CD4-positive, alpha-beta T cell treated with Interferon gamma for 1 hour (primary cell): ENCODE data around the gene AGBL1.

Experiments used
- DNase-seq: peaks from one replicate; pipeline ENCODE4 v3.0.0-alpha.2; 2020

Gene AGBL1

DNA sequence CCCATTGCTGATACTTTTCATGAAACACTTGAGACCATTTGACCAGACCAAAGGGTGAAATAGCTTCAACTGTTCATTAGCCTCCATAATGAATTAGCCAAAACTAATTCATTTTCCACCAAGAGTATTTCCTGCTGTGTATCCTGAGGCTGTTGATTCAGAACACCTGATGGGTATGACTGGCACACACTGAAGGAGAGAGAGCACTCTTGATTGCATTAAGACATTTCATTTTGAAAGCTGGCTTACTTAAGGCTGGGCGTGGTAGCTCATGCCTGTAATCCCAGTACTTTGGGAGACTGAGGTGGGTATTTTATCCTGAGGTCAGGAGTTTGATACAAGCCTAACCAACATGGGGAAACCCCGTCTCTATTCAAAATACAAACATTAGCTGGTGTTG is 175.6 kb downstream of the AGBL1 start:
- DNase-seq = no peak

DNA sequence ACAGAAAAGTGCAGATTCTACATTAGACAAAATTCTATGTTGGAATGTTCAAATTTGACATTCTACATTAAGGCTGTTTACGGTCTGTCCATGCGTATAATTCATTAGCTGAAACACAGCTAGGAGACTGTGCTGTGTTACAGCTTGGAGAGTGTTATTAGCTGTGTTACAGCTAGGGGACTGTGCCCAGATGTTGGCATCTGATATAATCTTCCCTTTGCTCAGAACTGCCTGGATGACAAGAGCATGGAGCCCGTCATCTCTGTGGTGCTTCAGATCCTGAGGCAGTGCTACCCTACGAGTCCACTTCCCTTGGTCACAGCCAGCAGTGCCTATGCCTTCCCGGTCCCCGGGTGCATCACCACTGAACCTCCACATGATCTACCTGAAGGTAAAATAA is 177.0 kb downstream of the AGBL1 start:
- no peak for DNase-seq

DNA sequence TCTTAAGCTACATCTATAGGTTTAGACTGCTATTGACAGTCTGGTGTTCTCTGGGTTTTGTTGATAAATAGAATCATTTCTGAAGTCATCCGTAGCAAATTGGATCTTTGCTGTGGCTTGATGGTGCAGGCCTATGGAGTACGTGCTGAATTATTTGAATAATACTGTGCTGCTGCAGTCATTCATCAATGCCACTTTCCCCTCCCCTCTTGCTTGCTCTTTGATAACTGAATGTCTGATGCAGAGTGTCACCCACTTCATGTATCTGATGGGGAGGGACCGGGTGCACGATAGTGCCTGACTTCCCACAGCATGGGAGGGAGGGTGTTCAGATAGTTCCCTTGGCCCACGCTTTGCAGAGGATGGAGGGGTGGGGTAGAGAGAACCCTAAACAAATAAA is 179.9 kb downstream of the AGBL1 start:
- no peak for DNase-seq

DNA sequence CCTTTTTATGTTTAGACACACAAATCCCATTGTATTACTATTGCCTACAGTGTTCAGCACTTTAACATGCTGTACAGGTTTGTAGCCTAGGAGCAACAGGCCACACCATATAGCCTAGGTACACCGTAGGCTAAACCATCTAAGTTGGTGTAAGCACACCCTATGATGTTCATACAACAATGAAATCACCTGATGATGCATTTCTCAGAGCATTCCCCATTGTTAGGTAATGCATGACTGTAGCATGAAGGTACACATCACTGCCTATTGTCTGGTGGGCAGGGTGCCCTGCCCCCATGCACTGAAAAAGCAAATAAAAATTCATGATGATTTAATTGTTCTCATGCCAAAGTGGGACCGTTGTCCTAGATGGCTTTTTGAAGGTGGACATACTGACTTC is 183.6 kb downstream of the AGBL1 start:
- no peak for DNase-seq

DNA sequence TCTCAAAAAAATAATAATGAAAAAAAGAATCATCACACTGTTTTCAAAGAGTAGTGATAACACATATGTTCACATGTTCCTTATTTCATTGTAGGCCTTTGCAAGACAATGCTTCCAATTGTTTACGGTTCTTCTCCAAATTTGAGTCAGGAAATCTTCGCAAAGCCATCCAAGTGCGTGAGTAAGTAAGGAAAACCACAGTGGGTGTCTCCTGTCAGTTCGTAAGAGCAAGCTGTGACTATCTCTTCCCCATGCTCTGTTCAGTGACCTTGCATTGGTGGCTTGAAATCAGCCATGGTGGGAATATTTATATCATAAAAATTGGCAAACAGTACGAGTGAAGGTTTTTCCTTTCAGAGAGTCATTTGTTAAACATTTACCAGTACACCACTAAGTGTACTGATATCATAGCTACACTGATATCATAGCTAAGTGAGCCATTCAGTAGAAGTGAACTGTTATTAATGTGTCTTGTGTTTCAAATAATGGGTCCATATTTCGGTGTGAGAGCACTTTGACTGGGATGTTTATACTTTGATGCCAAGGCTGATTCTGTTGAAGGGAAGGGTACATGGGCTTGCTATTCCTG is 187.3 kb downstream of the AGBL1 start:
- no peak for DNase-seq

DNA sequence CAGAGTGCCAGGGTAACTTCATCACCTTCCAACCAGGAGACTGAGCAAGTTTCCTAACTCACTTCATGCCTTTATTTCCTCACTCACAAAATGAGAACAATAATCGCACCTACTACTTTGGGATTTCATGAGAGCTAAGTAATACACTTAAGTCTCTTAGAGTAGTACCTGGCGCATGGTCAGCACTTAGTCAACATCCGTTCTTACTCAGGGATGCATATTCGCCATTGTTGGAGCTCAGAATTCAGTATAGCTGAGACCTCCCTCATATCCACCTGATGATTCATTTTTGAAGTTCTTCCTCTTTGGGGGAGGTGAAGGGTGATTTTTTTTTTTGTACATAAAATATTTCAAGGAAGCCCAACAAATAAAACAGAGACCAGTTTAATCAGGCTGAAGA is 188.2 kb downstream of the AGBL1 start:
- no peak for DNase-seq

DNA sequence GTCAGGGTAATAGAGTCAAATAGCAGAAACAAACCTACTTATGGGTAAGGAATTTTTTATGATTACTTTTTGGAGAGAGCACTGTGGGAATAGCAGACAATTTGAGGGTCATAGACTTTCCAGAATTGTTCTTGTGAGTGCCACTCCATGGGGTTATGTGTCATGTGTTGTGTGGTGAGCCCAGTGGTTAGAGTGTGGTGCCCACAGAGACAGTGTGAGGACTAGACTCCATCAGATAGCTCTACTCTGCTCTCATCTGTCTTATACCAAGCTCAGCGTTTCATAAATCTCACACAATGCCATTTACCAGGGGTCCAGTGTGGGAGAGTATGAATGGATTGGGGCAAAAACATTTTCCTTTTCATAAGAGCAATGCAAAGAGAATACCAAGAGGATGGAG is 188.9 kb downstream of the AGBL1 start:
- DNase-seq = no peak

DNA sequence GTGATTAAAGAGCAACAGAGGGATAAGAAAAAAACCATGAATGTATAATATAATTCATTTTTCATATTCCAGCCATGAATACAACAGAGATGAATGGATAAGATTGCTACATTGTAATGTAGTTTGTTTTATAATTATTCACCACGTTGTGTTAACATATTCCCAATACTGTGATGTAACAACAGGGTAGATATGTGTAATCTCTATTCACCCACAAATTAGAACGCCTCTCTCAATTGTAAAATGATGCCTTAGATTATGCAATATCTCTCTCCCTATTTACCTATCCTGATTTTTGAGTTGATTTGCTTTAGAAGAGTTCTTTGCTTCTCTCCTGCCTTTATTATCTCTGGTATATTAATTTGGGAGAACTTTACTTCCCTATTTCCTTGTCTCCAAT is 193.6 kb downstream of the AGBL1 start:
- no peak for DNase-seq

DNA sequence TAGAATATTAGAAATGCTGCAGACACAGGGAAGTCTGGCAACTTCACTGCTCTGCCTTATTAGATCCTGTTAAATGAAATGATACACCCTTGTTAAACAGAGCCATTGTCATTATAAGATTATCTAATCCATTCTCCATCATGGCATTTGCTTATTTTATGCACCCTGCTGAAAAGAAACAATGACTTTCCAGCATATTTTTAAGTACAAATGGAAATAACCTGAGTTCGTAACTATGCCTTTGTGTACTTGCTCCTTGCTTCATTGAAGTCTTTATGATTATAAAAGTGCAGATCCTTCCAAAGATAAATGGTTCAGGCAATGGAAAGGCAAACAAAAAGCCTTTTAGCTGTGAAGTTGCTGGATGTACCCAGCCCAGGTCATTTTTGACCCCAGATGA is 195.7 kb downstream of the AGBL1 start:
- no peak for DNase-seq

DNA sequence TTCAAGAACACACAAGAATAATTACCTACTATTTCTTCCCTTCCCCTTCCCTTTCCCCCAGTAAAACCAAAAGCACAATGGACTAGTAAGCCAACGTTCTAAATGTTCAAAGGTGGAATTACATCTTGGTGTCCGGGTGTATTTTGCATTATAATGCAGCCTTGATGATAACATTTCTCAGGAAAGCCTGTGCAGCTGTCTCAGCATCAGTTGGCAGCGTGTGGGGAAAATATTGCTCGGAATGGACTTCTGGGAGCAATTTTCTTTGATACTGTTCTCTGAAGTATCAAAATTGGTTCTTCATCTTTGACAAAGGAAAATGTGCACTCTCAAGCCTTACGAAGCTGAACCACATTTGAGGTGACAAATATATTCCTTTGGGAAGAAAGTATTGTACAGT is 198.9 kb downstream of the AGBL1 start:
- no peak for DNase-seq

DNA sequence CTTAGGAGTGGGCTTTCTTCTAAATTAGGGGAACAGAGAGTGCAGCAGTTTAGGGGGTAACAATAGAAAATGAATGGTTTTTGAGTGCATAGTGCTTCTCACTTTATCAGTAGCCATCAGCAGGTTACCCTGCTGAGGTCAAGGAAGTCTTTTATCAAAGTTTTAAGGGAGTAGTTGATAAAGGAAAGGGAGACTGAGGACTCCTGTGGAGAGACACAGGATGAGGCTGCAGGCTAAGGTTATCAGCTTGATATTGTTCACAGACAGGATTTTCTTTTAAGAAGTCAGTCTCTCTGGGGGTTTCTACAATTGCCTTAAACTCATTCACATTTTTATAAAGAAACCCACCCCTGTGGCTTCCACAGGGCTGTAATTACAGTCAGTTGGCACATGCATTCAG is 205.0 kb downstream of the AGBL1 start:
- DNase-seq = no peak

DNA sequence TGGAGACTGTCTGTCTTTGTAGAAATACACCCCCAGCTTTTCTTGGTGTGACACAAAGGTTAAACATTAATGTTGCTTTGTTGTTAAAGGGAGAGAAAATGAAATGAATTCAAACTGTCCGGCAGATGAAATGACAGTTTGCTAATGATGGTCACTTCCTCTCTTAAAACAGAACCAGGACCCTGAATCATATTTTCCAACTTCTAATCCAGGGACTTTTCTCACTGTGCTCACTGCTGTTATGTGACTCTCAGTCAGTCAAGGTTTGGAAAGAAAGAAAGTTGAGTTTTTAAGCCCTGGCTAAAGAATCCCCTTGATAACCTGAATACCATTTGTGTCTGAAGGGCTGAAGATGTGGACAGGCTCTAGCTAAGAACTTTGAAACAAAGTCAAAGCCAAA is 215.8 kb downstream of the AGBL1 start:
- DNase-seq = no peak

DNA sequence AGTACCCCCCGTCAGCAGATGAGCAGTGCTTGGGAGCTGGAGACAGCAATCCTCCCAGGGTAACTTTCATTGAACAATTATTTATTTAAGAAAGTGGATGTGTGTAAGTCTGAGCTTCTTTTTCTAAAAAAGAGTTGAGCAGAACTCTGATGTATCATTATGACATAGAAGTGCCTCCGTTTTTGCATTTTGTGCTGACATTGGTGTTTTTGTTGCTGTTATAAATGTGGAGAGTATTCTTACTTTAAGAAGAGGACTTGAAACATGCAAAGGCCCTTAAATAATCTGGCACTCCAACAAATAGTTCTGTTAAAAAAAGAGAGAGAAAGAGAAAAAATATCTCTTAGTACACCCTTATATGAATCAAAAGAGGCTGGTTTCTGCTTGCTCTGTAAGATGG is 217.1 kb downstream of the AGBL1 start:
- no peak for DNase-seq

DNA sequence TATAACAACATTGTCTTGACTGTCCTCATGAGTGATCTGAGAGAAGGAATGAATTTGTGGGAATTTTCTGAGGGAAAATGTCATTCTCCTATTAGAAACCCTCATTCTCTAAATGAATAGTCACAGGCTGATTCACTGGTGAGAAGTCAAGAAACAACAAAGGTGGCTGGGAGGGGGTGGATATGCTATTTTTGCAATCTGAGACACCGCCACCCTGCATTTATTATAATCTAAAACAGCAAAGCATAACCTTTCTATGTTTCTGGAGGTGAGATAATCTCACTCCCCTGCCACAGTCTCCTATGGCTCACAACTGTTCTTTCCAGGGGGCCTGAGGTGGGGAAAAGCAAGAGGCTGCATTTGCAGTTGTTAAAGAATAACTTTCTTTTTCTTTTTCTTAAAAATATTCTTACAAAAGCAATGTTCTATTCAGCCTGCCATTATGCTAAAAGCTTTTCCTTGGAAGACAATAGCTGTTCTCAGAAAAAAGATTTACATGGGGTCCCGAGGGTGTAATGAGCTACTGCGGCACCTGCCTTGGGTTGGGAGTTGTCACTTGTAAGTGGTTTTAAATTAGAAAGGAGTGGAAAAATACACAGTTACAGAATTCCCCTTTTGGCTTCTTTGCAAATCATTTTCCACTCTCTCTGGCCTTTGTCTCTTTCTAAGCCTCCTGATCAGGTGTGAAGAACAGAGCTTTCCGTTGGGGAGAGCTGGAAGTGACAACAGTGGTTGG is 220.9 kb downstream of the AGBL1 start:
- no peak for DNase-seq

DNA sequence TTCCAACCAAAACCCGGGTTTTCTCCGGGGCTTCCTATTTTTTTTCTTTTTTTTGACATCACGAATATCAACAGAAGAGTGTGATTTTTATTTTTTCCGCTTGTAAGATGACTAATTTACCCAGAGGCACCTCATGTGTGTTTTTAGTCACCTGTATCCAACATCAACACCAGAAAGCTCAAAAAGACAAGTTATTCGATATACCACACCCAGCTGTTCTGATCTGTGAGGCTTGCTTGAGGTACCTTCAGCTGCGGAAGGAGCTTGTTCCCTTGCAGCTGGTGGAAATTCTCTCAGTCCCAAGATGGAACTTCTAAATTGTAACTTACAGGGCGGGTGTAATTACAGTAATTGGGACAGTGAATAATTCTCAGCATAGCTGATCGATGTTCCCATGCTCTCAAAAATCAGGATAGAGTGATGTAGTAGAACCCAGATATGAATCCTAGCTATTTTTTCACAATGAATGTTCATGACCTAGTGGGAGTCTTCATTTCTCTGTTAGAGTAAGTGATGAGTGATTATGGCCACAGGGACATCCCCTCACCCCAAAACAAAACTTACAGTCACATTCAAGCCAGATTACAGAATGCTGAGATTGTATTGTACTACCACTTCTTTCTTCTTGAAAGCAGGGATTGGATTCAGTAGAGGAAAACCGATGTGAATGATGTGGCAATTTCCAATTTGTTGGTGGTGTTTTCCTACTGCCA is 232.1 kb downstream of the AGBL1 start:
- no peak for DNase-seq

DNA sequence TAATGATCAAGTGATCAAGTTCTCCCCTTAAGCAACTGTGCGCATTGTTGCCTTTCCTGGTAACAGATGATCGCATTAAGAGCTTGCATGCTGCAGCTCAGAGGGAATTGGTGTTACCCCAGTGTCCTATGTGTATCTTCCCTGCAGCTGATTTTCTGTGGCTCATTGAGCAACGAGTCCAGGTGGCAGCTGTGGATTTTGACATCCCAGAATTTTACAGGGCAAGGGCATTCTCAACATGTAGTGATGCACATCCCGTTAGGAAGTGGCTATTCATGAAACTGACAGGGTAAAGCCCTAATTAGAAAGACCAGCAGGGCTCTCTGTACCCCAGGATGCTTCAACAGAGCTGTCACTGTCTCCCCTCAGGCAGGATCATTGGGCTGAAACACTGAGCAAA is 232.8 kb downstream of the AGBL1 start:
- DNase-seq = no peak

DNA sequence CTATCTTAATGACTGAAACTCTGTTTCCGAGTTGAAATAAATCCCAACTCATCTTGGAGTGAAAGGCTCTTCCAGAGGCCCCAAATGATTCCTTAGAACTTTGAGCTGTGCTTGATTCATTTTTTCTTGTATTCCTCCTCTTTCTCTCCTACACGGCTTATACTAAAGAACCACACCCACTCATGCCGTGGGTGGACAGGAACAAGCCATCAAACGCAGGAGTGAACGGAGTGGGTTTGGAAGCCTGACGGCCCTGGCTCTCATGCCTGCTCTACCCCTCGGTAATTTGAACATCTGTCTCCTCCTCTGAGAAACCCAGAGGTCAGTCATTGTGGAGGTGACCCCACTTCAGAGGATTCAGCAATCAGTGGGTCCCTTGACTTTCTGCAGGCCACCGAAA is 236.5 kb downstream of the AGBL1 start:
- DNase-seq = no peak

DNA sequence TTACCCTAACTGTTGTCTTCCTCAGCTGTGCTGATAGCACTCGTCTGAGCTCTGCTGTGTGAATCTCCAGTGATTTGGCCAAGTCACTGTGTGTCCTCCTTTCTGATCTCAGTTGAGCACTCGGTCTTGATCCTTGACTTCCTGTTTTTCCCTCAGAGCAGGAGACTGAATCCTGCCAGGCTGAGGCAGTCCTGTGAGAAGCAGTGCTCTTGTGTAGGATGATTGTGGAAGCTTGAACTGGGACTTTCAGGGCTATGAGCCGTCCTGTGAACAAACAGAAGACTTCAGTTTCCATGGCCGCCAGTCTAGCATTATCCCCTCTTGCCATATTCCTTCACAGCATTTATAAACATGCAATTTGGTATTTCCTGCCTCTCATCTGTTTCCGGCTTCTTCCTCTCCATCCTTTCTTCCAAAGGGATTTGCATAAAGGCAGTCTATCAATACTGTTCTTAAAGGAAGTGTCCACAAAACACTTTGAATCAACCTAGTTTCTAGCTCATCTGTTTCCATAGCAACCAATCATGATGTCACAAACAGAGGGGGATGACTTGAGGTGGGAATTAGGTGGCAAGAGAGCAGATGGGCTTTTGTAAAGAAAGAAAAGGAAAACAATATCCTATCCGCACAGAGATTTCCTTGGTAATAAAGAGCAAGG is 237.2 kb downstream of the AGBL1 start:
- DNase-seq = no peak

DNA sequence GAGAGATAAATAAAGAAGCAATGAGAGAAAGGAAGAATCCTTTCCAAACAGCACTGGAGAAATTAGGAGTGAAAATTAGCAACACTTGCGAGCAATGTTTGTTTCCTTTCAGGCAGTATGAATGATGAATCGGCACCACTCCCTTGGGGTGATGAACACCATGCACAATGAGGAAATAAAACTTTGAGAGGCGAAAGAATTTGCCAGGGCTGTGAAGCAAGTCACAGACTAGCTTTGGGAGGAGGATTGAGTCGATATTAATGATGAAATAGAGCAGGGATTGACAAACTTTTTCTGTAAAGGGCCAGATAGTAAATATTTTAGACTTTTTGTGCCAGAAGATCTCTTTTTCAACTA is 237.7 kb downstream of the AGBL1 start:
- no peak for DNase-seq

DNA sequence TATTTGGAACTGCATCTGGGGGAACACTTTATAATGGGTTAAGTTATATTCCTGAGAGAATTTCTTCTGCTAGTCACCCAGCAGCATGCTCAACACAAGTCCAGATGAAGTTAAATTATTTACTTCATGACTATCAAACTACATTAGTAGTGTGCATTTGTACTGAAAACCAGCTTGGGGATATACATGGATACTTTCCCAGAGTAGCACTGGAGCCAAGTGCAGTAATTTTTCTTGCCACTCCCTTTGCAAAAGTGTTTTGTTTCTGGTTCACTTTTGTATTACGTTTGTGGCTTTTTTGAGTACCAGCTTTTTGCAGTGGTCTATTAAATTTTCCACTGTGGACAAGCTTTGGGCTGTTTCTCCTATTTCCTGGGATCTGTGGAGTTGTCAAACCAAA is 243.0 kb downstream of the AGBL1 start:
- DNase-seq = no peak

DNA sequence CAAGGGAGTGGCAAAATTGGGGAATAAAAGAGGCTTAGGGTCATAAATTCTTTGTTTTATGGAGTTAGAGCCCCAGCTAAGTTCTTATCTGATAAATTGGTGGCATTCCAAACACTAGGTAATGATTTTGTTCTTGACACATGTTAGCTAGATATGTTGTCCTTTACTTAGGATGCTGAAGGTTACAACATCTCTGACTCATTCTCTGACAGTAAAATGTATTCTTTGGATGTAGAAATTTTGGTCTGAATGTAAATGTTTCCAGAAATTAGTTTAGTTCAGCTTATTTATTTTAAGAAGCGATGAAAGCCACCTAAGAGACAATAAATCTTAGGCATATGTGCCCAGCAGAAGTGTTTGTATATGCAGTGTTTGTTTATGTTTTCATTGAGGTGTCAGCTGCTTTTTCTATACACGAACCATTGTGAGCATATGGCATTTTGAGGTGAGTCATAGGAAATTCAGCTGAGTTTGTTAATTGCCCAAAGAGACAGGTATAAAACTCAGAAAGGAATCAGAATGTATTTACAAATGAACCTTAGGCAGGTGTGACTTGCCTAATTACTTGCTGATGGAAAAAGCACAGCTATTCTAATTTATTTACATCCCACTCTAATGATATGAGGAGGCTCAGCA is 247.7 kb downstream of the AGBL1 start:
- DNase-seq = no peak

DNA sequence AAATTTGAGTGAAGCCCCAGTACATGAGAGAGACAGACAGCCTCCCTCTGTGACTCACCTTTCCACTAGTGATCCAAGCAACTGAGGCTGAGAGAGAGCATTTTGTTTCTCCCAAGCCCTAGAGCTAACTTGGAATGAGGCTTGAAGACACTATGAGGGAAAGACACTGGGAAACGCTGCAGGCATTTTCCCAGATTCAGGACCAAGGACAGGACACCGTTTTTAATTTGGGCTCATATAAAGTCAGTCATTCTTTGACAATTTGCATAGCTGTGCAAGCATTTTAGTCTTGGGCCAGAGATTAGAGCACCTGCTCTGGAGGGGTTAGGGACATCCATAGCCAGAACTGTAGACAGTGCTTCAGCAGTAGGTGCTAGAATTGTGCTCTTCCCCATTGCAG is 249.0 kb downstream of the AGBL1 start:
- no peak for DNase-seq

DNA sequence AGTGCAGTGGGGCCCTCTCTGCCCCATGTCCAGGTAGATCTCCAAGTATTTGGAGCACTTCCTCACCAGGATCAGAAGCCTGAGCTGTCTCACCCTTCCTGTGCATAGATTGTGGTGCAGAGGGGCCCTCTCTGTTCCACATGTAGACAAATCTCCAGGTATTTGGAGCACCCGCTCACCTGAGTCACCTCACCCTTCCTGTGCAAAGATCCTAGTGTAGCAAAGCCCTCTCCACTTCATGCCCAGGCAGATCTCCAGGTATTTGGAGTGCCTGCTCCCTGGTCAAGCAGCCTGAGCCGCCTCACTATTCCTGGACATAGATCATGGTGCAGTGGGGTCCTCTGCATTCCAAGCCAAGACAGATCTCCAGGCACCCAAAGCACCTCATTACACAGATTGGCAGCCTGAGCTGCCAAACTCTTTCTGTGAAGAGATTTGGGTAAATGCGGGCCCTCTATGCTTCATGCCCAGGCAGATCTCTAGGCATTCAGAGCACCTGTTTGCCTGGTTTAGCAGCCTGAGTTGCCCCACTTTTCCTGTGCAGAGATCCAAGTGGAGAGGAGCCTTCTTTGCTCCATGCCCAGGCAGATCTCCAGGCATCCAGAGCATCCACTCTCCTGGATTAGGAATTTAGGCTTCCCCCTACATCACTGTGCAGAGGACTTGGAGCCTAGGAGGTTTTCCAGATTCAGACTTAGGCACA is 249.8 kb downstream of the AGBL1 start:
- DNase-seq = no peak
